HG02763 (cell line): ENCODE results near the gene MTFP1.
A peak's percentile ranks its signal among the peaks of the same experiment; 100 is the strongest.
"Not testable (repeated sequence)": the region's sequence is repeated elsewhere in the genome, so short reads cannot be mapped to it uniquely, and the experiment has no call there.

Experiments used
- ATAC-seq: cut with Tn5 transposase; IDR thresholded peaks from one replicate; pipeline ENCODE4 v1.9.1; 2021; ENCODE audit warnings: mild to moderate bottlenecking, moderate library complexity; ENCODE audit not compliant: unreplicated experiment

MTFP1 gene

GRCh38 chr22:30402028-30402765, 23.4 kb upstream of the MTFP1 start:
- ATAC-seq: no peak

GRCh38 chr22:30402766-30403104, 22.8 kb upstream of the MTFP1 start:
- not testable (repeated sequence) for ATAC-seq

GRCh38 chr22:30404307-30404706, 21.3 kb upstream of the MTFP1 start:
- ATAC-seq: no peak

GRCh38 chr22:30405731-30406130, 19.8 kb upstream of the MTFP1 start:
- ATAC-seq: no peak

- ATAC-seq: no peak
These were observed 19.2 kb upstream of the MTFP1 start for GRCh38 chr22:30406400-30406799.

GRCh38 chr22:30408388-30409102, 17.0 kb upstream of the MTFP1 start:
- no peak for ATAC-seq

GRCh38 chr22:30411780-30412179, 13.8 kb upstream of the MTFP1 start:
- no peak for ATAC-seq

- ATAC-seq: no peak
These were observed 12.6 kb upstream of the MTFP1 start for GRCh38 chr22:30413001-30413400.

GRCh38 chr22:30413745-30414524, 11.6 kb upstream of the MTFP1 start:
- ATAC-seq: no peak

- no peak for ATAC-seq
These were observed 11.0 kb upstream of the MTFP1 start for GRCh38 chr22:30414525-30415047.

- no peak for ATAC-seq
These were observed 9.2 kb upstream of the MTFP1 start for GRCh38 chr22:30416403-30416802.

GRCh38 chr22:30416837-30417236, 8.7 kb upstream of the MTFP1 start:
- no peak for ATAC-seq

- ATAC-seq: no peak
These were observed 5.0 kb upstream of the MTFP1 start for GRCh38 chr22:30420347-30421125.

- ATAC-seq: no peak
These were observed 3.7 kb upstream of the MTFP1 start for GRCh38 chr22:30421695-30422480.

- ATAC-seq: no peak
These were observed 2.9 kb upstream of the MTFP1 start for GRCh38 chr22:30422481-30423300.

- ATAC-seq: peak; percentile 21
These were observed 2.1 kb upstream of the MTFP1 start for GRCh38 chr22:30423301-30423958.

GRCh38 chr22:30423959-30424533, 1.5 kb upstream of the MTFP1 start:
- ATAC-seq: peak; percentile 83
